ENCODE data around the gene DIP2A. TPM values are rescaled to one million over a fixed set of nuclear protein-coding genes. Genes with fewer than 3 reads are reported as not detected.

The DIP2A gene
- total RNA-seq, 1 donor from 2014 or later, result 23.9 TPM

DNA sequence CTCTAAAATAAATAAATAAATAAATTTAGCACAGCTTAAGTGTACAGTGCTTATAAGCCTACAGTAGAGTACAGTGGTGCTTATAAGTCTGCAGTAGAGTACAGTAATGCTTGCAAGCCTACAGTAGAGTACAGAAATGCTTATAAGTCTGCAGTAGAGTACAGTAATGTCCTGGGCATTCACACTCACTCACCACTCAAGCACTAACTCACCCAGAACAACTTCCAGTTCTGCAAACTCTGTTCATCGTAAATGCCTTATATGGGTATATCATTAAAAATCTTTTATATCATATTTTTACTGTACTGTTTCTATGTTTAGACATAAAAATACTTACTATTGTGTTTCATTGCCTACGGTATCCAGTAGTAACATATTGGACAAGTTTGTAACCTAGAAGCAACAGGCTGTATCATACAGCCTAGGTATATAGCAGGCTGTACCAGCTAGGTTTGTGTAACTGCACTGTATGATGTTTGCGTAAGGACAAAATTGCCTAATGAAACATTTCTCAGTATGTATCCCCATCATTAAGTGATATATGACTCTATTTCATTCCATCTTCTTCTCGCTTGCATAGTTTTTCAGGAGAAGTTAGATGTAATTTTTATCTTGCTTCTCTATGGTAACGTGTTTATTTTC is 160.2 kb downstream of the DIP2A start:
- ATAC-seq (no peak), DNase-seq (ENCODE audit: missing footprints) (no peak)
- intact Hi-C loops (cut with DNase I), result no loop called here

Other genes with a start within 250 kb of the DIP2A start
- gene LSS, start 230.1 kb upstream of the DIP2A start, total RNA-seq, result 61.0 TPM
- gene MCM3AP, start 173.3 kb upstream of the DIP2A start, total RNA-seq, result 56.9 TPM
- gene YBEY, start 172.5 kb upstream of the DIP2A start, total RNA-seq, result 18.6 TPM
- 1.2 TPM for gene C21orf58, start 135.0 kb upstream of the DIP2A start, total RNA-seq
- 27.3 TPM for gene PCNT, start 134.7 kb upstream of the DIP2A start, total RNA-seq
- 8.3 TPM for gene S100B, start 146.2 kb downstream of the DIP2A start, total RNA-seq
- 57.8 TPM for gene PRMT2, start 176.8 kb downstream of the DIP2A start, total RNA-seq

All from Right ventricle myocardium inferior (tissue), 1 donor.